T follicular helper cell (primary cell): ENCODE measurements around the gene DOLPP1.

Experiments
- DNase-seq: peaks from one replicate; pipeline ENCODE4 v3.0.0-alpha.2; 2020; ENCODE audit warnings: low read depth

The DOLPP1 gene

DNA sequence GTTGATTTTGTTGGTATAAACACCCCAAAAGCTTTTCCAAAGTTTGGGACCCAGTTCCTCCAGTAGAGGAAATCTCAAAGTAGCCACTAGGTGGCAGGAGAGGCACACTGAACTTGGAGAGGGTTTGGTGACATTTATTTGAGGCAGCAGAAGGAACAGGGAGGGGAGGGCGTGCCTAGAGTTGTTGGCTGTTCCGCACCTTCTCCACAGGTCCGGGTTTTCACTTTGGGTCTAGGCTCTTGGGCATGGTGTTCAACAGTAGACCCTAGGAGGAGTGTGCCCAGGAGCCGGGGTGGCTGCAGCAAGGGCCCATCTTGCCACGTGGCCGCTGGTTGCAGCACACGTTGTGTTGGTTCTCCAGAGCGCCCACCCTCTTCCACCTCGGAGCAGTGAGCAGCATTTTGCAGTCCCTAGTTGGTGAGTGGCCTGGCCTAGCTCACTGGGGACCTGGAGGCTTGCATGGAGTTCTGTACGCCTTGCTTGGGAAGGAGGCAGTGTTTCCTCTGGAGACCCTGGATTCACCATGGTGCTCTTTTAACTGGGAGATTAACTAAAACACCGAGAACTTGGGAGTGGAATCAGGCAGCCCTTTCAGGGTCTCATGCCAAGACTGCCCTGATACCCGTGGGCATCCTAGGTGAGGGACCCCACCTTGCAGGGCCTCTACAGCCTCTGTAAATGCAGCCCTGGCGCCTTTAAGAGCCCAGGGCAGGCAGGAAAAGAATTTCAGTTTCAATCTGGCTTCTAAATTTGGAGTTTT, 58.5 kb downstream of the DOLPP1 start:
- peak; percentile 65 for DNase-seq

DNA sequence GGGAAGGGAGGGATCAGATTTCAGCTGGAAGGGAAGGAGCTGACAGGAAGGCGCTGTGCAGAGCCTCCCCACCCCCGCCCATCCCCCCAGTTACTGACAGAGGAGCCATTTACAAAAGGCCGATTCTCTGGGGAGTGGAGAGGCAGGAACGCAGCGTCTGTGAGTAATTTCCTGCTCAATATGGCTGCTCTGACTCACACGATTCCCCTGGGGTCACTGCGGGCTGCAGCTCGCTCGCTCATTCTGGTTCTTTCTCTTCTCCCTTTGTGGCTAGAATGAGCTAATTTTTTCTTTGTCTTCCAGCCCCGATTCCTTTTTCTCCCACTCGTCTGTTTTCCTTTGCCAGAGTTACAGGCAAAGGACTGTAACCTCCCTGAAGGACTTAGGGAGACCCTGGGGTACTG, 59.1 kb downstream of the DOLPP1 start:
- DNase-seq: peak; percentile 70
